CD4-positive, alpha-beta memory T cell (primary cell): ENCODE results near the gene ERVV-1. TPM values are rescaled to one million over a fixed set of nuclear protein-coding genes. Genes with fewer than 3 reads are reported as not detected.
A peak's percentile ranks its signal among the peaks of the same experiment; 100 is the strongest.
"Not testable (repeated sequence)": the region's sequence is repeated elsewhere in the genome, so short reads cannot be mapped to it uniquely, and the experiment has no call there.

ENCODE experiments used
- CTCF ChIA-PET: fragments of 350-600 bp; sonication (Branson Sonifier 250); formaldehyde crosslinking; loops from one replicate; lab custom pipeline; 2021; ENCODE audit warnings: inconsistent platforms; ENCODE audit not compliant: partially characterized antibody; lab: Charles Lee
- POLR2A ChIA-PET: fragments of 350-600 bp; sonication (Branson Sonifier 250); formaldehyde crosslinking; loops from one replicate; lab custom pipeline; 2021; ENCODE audit not compliant: partially characterized antibody; lab: Charles Lee
- DNase-seq, 5 donors: peaks; one replicate each; pipeline versions ENCODE4 v3.0.0 to v3.0.0-alpha.2; 2020 to 2022; ENCODE audit warnings: mixed read lengths in 1 of 5
- H3K27ac ChIP-seq: one replicate; pipeline ENCODE4 v1.7.0; 2013; ENCODE audit warnings: low read depth, low read length
- H3K27me3 ChIP-seq: 2 replicates; pipeline ENCODE4 v1.7.0; 2013; ENCODE audit warnings: mild to moderate bottlenecking, low read length, moderate library complexity; ENCODE audit not compliant: insufficient read depth
- H3K36me3 ChIP-seq: 2 replicates; pipeline ENCODE4 v1.7.0; 2013; ENCODE audit warnings: mild to moderate bottlenecking, low read length, moderate library complexity; ENCODE audit not compliant: insufficient read depth
- H3K4me1 ChIP-seq: 2 replicates; pipeline ENCODE4 v1.7.0; 2013; ENCODE audit warnings: mild to moderate bottlenecking, low read length, moderate library complexity; ENCODE audit not compliant: insufficient read depth
- H3K4me3 ChIP-seq, 2 donors: one replicate each; pipeline ENCODE4 v1.7.0; 2013; ENCODE audit warnings: low read length in 2 of 2, mild to moderate bottlenecking in 1 of 2
- H3K9me3 ChIP-seq, 2 donors: one replicate each; pipeline ENCODE4 v1.7.0; 2013; ENCODE audit warnings: low read length in 2 of 2, control low read depth in 1 of 2; ENCODE audit not compliant: control insufficient read depth in 1 of 2
- H3K27ac Mint-ChIP-seq, 7 donors: one replicate each; pipeline ENCODE4 v1.8.0; 2020 to 2021; ENCODE audit warnings: mixed read lengths in 7 of 7, mild to moderate bottlenecking in 6 of 7, inconsistent platforms in 3 of 7, moderate library complexity in 3 of 7
- H3K27me3 Mint-ChIP-seq, 2 donors: one replicate each; pipeline ENCODE4 v1.8.0; 2020 to 2021; ENCODE audit warnings: mixed read lengths in 2 of 2
- H3K36me3 Mint-ChIP-seq, 2 donors: one replicate each; pipeline ENCODE4 v1.8.0; 2020 to 2021; ENCODE audit warnings: mixed read lengths in 2 of 2, inconsistent platforms in 1 of 2, mild to moderate bottlenecking in 1 of 2
- H3K4me1 Mint-ChIP-seq, 4 donors: one replicate each; pipeline ENCODE4 v1.8.0; 2020 to 2021; ENCODE audit warnings: mixed read lengths in 4 of 4, mild to moderate bottlenecking in 1 of 4
- H3K4me3 Mint-ChIP-seq, 8 donors: one replicate each; pipeline ENCODE4 v1.8.0; 2020 to 2021; ENCODE audit warnings: mixed read lengths in 8 of 8, mild to moderate bottlenecking in 7 of 8, moderate library complexity in 6 of 8, inconsistent platforms in 3 of 8
- H3K9me3 Mint-ChIP-seq, 8 donors: one replicate each; pipeline ENCODE4 v1.8.0; 2020 to 2021; ENCODE audit warnings: mixed read lengths in 8 of 8, mild to moderate bottlenecking in 5 of 8, inconsistent platforms in 3 of 8, moderate library complexity in 1 of 8
- intact Hi-C: fragments of 100-400 bp; cut with micrococcal nuclease; formaldehyde crosslinking; loops from one replicate; pipeline ENCODE4 v1.15.1; 2023
- polyA plus RNA-seq, 2 donors: library from polyadenylated mRNA; unstranded; fragments of 300-500 nt; fragmentation: Illumina TruSeq; gene quantifications; one replicate each; pipeline ENCODE4 v1.2.3, GENCODE V29; 2021
- total RNA-seq, 2 experiments: library from RNA; stranded (reverse); gene quantifications; one replicate each; pipeline ENCODE4 v1.2.3, GENCODE V29; 2021

Gene ERVV-1
- total and polyA plus RNA-seq, 4 experiments from 2014 or later = not detected

DNA sequence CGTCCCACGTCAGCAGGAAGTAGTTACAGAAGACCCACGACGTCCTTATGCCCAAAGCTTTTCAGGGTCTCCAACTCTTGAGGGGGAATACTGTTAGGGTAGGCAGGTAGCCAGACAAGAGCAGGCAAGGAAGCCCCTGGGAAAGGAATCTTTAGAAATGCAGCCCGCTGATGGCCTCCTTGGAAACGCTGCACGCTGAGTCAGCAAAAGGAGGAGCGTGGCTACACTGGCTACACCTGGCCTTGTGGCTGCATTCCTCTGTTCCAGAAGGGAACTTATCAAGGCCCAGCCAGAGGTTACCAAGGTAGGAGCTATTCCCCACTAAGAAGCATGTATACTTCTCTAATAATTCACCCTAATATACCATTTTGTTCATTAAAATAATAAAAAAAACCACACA, 2.0 kb downstream of the ERVV-1 start:
- H3K36me3 Mint-ChIP-seq = peaks cover 2 to 7% of the 10 kb centered on the region in 2 donors
- H3K27ac ChIP-seq = no peak overlapping the region
- no peaks in the 10 kb centered on the region for H3K27me3 Mint-ChIP-seq
- intact Hi-C loops = no loop called here
- peaks cover 0 to 3% of the 10 kb centered on the region in 2 donors for H3K9me3 ChIP-seq
- no peak overlapping the region for H3K4me3 ChIP-seq
- H3K27ac Mint-ChIP-seq = no peak overlapping the region
- no peak overlapping the region for H3K4me3 Mint-ChIP-seq
- no peaks in the 10 kb centered on the region for H3K4me1 Mint-ChIP-seq
- no peak for DNase-seq
- H3K9me3 Mint-ChIP-seq = peaks cover 0 to 47% (median 30%) of the 10 kb centered on the region in 8 donors
- H3K4me1 ChIP-seq = no peaks in the 10 kb centered on the region
- no peaks in the 10 kb centered on the region for H3K36me3 ChIP-seq
- CTCF ChIA-PET = no interaction called here
- POLR2A ChIA-PET = no interaction called here
- H3K27me3 ChIP-seq = no peaks in the 10 kb centered on the region

GRCh38 chr19:53019684-53020083, 6.0 kb downstream of the ERVV-1 start:
- intact Hi-C loops = no loop called here
- Histone ChIP-seq H3K4me1 (no peaks in the 10 kb centered on the region), H3K36me3 (no peaks in the 10 kb centered on the region), H3K4me3 (no peak overlapping the region), H3K27ac (no peak overlapping the region), H3K9me3 (peaks cover 0 to 6% of the 10 kb centered on the region in 2 donors), H3K27me3 (no peaks in the 10 kb centered on the region)
- ChIA-PET POLR2A (no interaction called here), CTCF (interaction anchor here (1.3 to 1.4 kb wide), 2 partner anchors 26 to 31 kb away, joined by 3 to 4 read pairs; no protein-coding TSS in a partner anchor)
- Mint-ChIP-seq H3K27ac (no peak overlapping the region), H3K9me3 (peaks cover 5 to 62% (median 43%) of the 10 kb centered on the region in 8 donors), H3K4me1 (no peaks in the 10 kb centered on the region), H3K36me3 (peaks cover 4 to 7% of the 10 kb centered on the region in 2 donors), H3K27me3 (no peaks in the 10 kb centered on the region), H3K4me3 (no peak overlapping the region)
- DNase-seq = peak in 1 of 5 donors; percentile 1

DNA sequence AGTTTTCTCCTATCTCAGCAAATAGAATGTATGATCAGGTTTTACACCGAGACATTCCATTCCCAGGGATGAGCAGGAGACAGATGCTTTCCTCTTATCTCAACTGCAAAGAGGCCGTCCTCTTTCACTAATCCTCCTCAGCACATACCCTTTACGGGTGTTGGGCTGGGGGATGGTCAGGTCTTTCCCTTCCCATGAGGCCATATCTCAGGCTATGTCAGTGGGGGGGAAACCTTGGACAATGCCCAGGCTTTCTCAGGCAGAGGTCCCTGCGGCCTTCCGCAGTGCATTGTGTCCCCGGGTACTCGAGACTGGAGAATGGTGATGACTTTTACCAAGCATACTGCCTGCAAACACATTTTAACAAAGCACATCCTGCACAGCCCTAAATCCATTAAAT, 14.6 kb downstream of the ERVV-1 start:
- CTCF ChIA-PET, H3K27me3 ChIP-seq, H3K27ac Mint-ChIP-seq, POLR2A ChIA-PET, H3K4me3 ChIP-seq, DNase-seq, H3K36me3 ChIP-seq, H3K27me3 Mint-ChIP-seq, H3K9me3 ChIP-seq, H3K4me1 Mint-ChIP-seq, H3K27ac ChIP-seq, H3K4me3 Mint-ChIP-seq, H3K36me3 Mint-ChIP-seq, H3K4me1 ChIP-seq, intact Hi-C loops: not testable (repeated sequence)
- H3K9me3 Mint-ChIP-seq = peaks cover 7 to 69% (median 44%) of the 10 kb centered on the region in 8 donors

DNA sequence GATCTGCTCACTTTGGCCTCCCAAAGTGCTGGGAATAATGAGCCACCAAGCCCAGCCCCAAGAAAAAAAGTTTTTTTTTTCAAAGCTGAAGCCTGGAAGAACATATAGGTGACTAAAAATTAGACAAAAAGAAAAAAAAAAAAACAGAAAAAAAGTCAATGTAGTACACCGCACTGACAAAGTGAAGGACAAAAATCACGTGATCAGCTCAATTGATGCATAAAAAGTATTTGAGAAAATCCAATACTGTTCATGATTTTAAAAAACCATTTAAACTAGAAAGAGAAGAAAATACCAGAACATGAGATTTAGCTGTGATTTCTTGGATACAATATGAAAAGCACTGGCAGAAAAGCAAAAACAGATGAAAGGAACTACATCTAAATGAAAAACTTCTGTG, 20.3 kb downstream of the ERVV-1 start:
- POLR2A ChIA-PET = no interaction called here
- H3K27ac Mint-ChIP-seq = no peak overlapping the region
- CTCF ChIA-PET = no interaction called here
- intact Hi-C loops = no loop called here
- H3K36me3 ChIP-seq = no peaks in the 10 kb centered on the region
- H3K4me1 ChIP-seq = no peaks in the 10 kb centered on the region
- peaks cover 0 to 12% of the 10 kb centered on the region in 2 donors for H3K9me3 ChIP-seq
- no peak overlapping the region for H3K4me3 Mint-ChIP-seq
- no peak overlapping the region for H3K27ac ChIP-seq
- peaks cover 0 to 3% (median 0%) of the 10 kb centered on the region in 4 donors for H3K4me1 Mint-ChIP-seq
- no peaks in the 10 kb centered on the region for H3K27me3 ChIP-seq
- peaks cover 0 to 78% (median 61%) of the 10 kb centered on the region in 8 donors for H3K9me3 Mint-ChIP-seq
- peaks cover 0 to 9% of the 10 kb centered on the region in 2 donors for H3K27me3 Mint-ChIP-seq
- peaks cover 14 to 17% of the 10 kb centered on the region in 2 donors for H3K36me3 Mint-ChIP-seq
- DNase-seq = no peak
- no peak overlapping the region for H3K4me3 ChIP-seq

- Histone ChIP-seq H3K4me3 (no peak overlapping the region), H3K27ac (no peak overlapping the region), H3K4me1 (no peaks in the 10 kb centered on the region), H3K27me3 (no peaks in the 10 kb centered on the region), H3K9me3 (peaks cover 0 to 12% of the 10 kb centered on the region in 2 donors), H3K36me3 (no peaks in the 10 kb centered on the region)
- POLR2A ChIA-PET = no interaction called here
- H3K27me3 Mint-ChIP-seq = peaks cover 0 to 9% of the 10 kb centered on the region in 2 donors
- intact Hi-C loops = no loop called here
- CTCF ChIA-PET = no interaction called here
- peaks cover 14 to 17% of the 10 kb centered on the region in 2 donors for H3K36me3 Mint-ChIP-seq
- H3K4me3 Mint-ChIP-seq = no peak overlapping the region
- H3K4me1 Mint-ChIP-seq = peaks cover 0 to 3% (median 0%) of the 10 kb centered on the region in 4 donors
- DNase-seq = no peak
- H3K9me3 Mint-ChIP-seq = peaks cover 2 to 78% (median 58%) of the 10 kb centered on the region in 8 donors
- no peak overlapping the region for H3K27ac Mint-ChIP-seq
These were observed 21.4 kb downstream of the ERVV-1 start for GRCh38 chr19:53034948-53035675.

DNA sequence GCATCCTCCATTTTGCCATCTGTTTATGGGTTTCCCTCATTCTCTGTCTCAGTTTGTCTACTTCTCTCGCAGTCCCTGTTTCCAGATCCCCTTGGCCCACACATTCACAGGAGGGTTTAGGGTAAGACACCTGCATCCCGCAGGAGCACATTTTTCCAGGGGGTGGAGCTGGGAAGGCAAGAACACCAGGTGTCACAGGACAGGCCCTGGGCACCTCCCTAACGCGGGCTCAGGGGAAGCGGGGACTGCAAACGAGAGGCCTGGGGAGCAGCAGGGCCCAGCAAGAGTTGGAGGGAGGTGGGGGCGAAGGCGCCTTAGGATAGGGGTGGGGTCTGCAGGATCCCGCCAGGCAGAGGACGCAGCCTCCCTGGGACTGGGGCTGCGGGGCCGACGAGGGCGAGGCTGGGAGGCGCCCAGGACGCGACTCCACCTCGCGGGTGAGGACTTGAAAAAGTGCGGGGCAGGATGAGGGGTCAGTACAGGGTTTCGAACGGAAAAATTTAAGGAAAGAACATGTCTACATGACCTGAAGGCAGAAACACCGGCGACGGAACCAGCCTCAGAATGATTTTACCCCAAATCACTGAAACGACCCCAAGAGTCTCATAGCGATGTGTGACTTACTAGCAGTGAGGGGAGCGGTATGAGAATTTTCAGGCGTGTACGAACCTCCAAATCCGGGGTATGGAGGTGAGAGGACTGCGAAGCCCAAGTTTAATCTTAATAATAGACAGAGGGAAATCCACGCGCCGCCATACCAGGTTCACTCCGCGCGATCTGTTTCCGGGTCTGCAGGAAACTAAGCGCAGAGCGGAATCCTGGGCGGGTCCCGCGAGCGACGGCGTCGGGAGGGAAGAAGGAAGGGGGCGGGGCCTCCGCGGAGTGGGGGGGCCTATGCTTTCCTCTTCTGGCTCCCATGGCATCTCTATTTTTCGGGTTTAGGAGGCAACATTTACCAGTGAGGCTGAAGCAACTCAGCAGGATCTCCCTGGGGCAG, 23.7 kb downstream of the ERVV-1 start:
- H3K4me1 ChIP-seq = no peaks in the 10 kb centered on the region
- ChIA-PET POLR2A (no interaction called here), CTCF (no interaction called here)
- DNase-seq = peak in 1 of 5 donors; percentile 5
- H3K4me3 ChIP-seq = peak overlapping the region in 1 of 2 donors; percentile 8
- H3K36me3 ChIP-seq = no peaks in the 10 kb centered on the region
- Mint-ChIP-seq H3K4me3 (peak overlapping the region in 5 of 8 donors; percentile 4 to 52 (median 33)), H3K27me3 (peaks cover 0 to 9% of the 10 kb centered on the region in 2 donors), H3K36me3 (peaks cover 15 to 20% of the 10 kb centered on the region in 2 donors), H3K9me3 (peaks cover 2 to 76% (median 59%) of the 10 kb centered on the region in 8 donors), H3K4me1 (peaks cover 0 to 3% (median 0%) of the 10 kb centered on the region in 4 donors), H3K27ac (no peak overlapping the region)
- no peak overlapping the region for H3K27ac ChIP-seq
- intact Hi-C loops = no loop called here
- no peaks in the 10 kb centered on the region for H3K27me3 ChIP-seq
- H3K9me3 ChIP-seq = peaks cover 0 to 12% of the 10 kb centered on the region in 2 donors

DNA sequence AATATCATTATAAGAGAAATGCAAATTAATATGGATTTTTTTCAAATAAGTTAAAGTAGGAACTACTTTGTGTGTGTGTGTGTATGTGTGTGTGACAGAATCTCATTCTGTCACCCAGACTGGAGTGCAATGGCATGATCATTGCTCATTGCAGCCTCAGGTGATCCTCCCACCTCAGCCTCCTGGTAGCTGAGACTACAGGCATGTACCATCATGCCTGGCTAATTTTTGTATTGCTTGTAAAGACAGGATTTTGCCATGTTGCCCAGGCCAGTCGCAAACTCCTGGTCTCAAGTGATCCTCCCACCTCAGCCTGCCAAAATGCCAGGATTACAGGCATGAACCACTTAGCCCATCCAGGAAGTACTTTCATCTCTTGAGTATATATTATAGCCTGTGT, 27.6 kb downstream of the ERVV-1 start:
- Histone ChIP-seq H3K27me3 (no peaks in the 10 kb centered on the region), H3K9me3 (peaks cover 0 to 9% of the 10 kb centered on the region in 2 donors), H3K4me1 (no peaks in the 10 kb centered on the region), H3K27ac (no peak overlapping the region), H3K36me3 (no peaks in the 10 kb centered on the region), H3K4me3 (no peak overlapping the region)
- DNase-seq = no peak
- CTCF ChIA-PET = no interaction called here
- POLR2A ChIA-PET = no interaction called here
- Mint-ChIP-seq H3K27me3 (peaks cover 0 to 7% of the 10 kb centered on the region in 2 donors), H3K4me3 (no peak overlapping the region), H3K27ac (no peak overlapping the region), H3K9me3 (peaks cover 2 to 70% (median 51%) of the 10 kb centered on the region in 8 donors), H3K4me1 (no peaks in the 10 kb centered on the region), H3K36me3 (peaks cover 12 to 13% of the 10 kb centered on the region in 2 donors)
- intact Hi-C loops = no loop called here
